Naive thymus-derived CD4-positive, alpha-beta T cell (primary cell): ENCODE measurements around the gene MGRN1. TPM values are rescaled to one million over a fixed set of nuclear protein-coding genes. Genes with fewer than 3 reads are reported as not detected.
A peak's percentile ranks its signal among the peaks of the same experiment; 100 is the strongest.

Experiments
- ATAC-seq: fragments of 150-1000 bp; cut with Tn5 transposase; 2 replicates; pipeline ENCODE4 v1.10.0; 2021; ENCODE audit warnings: mild to moderate bottlenecking, moderate library complexity
- CTCF ChIA-PET: fragments of 350-600 bp; sonication (Branson Sonifier 250); formaldehyde crosslinking; loops from one replicate; lab custom pipeline; 2021; ENCODE audit warnings: antibody characterized with exemption; lab: Charles Lee
- POLR2A ChIA-PET: fragments of 350-600 bp; sonication (Branson Sonifier 250); formaldehyde crosslinking; loops from one replicate; lab custom pipeline; 2021; ENCODE audit warnings: antibody characterized with exemption, inconsistent platforms; lab: Charles Lee
- DNase-seq, 9 donors: peaks; one replicate each; pipeline versions ENCODE4 v3.0.0 to v3.0.0-alpha.2; 2020 to 2022; ENCODE audit warnings: mixed read lengths in 1 of 9
- H3K27ac ChIP-seq: one replicate; pipeline ENCODE4 v1.7.0; 2013; ENCODE audit warnings: mild to moderate bottlenecking, low read depth, low read length, moderate library complexity
- H3K27me3 ChIP-seq, 2 donors: one replicate each; pipeline ENCODE4 v1.7.0; 2013; ENCODE audit warnings: low read length in 2 of 2, mild to moderate bottlenecking in 2 of 2, moderate library complexity in 2 of 2; ENCODE audit not compliant: control insufficient read depth in 2 of 2, insufficient read depth in 2 of 2
- H3K36me3 ChIP-seq, 3 experiments: 1 replicate in 2 of 3; 2 replicates in 1 of 3; pipeline ENCODE4 v1.7.0; 2013; ENCODE audit warnings: low read length in 3 of 3, mild to moderate bottlenecking in 3 of 3, moderate library complexity in 1 of 3; ENCODE audit not compliant: insufficient read depth in 3 of 3, control insufficient read depth in 2 of 3
- H3K4me1 ChIP-seq, 2 donors: one replicate each; pipeline ENCODE4 v1.7.0; 2013; ENCODE audit warnings: low read length in 2 of 2, mild to moderate bottlenecking in 2 of 2, moderate library complexity in 1 of 2; ENCODE audit not compliant: control insufficient read depth in 2 of 2, insufficient read depth in 2 of 2
- H3K4me3 ChIP-seq: 2 replicates; pipeline ENCODE4 v1.7.0; 2013; ENCODE audit warnings: mild to moderate bottlenecking, low read length
- H3K9me3 ChIP-seq, 3 experiments: 1 replicate in 2 of 3; 2 replicates in 1 of 3; pipeline ENCODE4 v1.7.0; 2013; ENCODE audit warnings: low read length in 3 of 3; ENCODE audit not compliant: control insufficient read depth in 2 of 3
- H3K27ac Mint-ChIP-seq, 9 donors: one replicate each; pipeline ENCODE4 v1.8.0; 2020 to 2022; ENCODE audit warnings: mixed read lengths in 9 of 9, mild to moderate bottlenecking in 8 of 9, moderate library complexity in 5 of 9, inconsistent platforms in 2 of 9
- H3K27me3 Mint-ChIP-seq, 5 donors: one replicate each; pipeline ENCODE4 v1.8.0; 2021 to 2022; ENCODE audit warnings: mixed read lengths in 5 of 5, mild to moderate bottlenecking in 1 of 5
- H3K36me3 Mint-ChIP-seq, 5 donors: one replicate each; pipeline ENCODE4 v1.8.0; 2020 to 2022; ENCODE audit warnings: mixed read lengths in 5 of 5, mild to moderate bottlenecking in 3 of 5, inconsistent platforms in 1 of 5
- H3K4me1 Mint-ChIP-seq, 7 donors: one replicate each; pipeline ENCODE4 v1.8.0; 2020 to 2022; ENCODE audit warnings: mixed read lengths in 7 of 7, mild to moderate bottlenecking in 3 of 7, inconsistent platforms in 1 of 7
- H3K4me3 Mint-ChIP-seq, 10 donors: one replicate each; pipeline ENCODE4 v1.8.0; 2020 to 2022; ENCODE audit warnings: mild to moderate bottlenecking in 10 of 10, mixed read lengths in 10 of 10, moderate library complexity in 6 of 10, inconsistent platforms in 2 of 10
- H3K9me3 Mint-ChIP-seq, 11 donors: one replicate each; pipeline ENCODE4 v1.8.0; 2020 to 2022; ENCODE audit warnings: mixed read lengths in 11 of 11, mild to moderate bottlenecking in 4 of 11, inconsistent platforms in 1 of 11, moderate library complexity in 1 of 11
- intact Hi-C, 2 donors: fragments of 100-400 bp; cut with micrococcal nuclease; formaldehyde crosslinking; loops; one replicate each; pipeline ENCODE4 v1.15.1; 2023
- polyA plus RNA-seq, 2 donors: library from polyadenylated mRNA; unstranded; fragments of 300-500 nt; fragmentation: Illumina TruSeq; gene quantifications; one replicate each; pipeline ENCODE4 v1.2.3, GENCODE V29; 2021
- total RNA-seq, 6 experiments: library from RNA in 5 of 6; stranded (reverse) in 5 of 6; gene quantifications; 1 replicate in 5 of 6; 2 replicates in 1 of 6; pipeline ENCODE4 v1.2.3 and lab custom pipeline; 2021 to 2026

Gene MGRN1
- total and polyA plus RNA-seq, 7 experiments from 2014 or later = 4.9 to 103 (median 71.1) TPM

DNA sequence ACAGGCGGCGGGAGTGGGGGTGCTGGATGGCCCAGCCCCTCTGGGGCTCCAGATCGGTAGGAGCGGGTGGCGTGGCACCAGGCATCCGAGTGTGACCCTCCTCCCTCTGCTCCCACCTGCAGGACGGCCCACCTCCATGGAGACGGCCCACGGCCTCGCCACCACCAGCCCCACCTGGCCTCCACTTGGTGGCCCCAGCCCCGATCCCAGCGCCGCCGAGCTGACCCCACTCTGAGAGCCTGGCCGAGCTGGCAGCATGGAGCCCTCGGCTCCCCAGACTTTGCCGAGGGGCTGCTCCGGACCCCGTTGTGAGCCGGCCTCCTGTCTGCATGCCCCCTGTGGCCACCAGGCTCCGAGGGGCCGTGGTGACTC is 64.0 kb downstream of the MGRN1 start:
- Mint-ChIP-seq H3K4me1 (peaks cover 0 to 16% (median 7%) of the 10 kb centered on the region in 7 donors), H3K27me3 (no peaks in the 10 kb centered on the region)

DNA sequence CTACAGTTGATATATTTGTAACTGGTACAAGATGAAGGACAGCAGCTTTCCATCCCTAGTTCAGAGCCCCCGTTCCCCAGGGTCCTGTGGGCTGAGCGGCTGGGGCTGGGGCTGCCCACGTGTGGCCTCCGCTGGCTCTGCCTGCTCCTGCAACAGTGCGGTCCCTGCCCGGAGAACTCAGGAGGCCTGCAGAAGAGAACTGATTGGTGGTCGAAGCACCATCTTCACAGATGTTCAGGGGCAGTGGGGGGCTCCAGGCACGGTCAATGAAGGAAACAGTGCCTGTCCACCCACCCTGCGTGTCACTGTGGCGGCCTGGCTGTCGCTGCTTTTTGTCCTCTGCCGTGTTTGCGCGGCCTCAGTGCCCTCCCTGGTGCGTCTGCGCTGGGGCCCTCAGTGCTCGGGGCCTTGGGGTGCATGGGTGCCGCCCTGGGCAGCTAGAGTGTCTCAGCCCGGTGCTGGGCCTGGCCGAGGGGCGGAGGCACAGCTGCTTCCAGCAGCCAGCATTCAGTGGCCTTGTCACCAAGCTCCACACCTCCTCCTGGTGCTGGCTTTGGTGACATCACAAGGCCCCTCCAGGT is 64.6 kb downstream of the MGRN1 start:
- DNase-seq (no peak), ATAC-seq (no peak)
- CTCF ChIA-PET = no interaction called here
- no peak overlapping the region for H3K27ac ChIP-seq
- H3K27me3 ChIP-seq = no peaks in the 10 kb centered on the region
- Mint-ChIP-seq H3K4me1 (peaks cover 0 to 16% (median 7%) of the 10 kb centered on the region in 7 donors), H3K4me3 (no peak overlapping the region), H3K27ac (no peak overlapping the region), H3K36me3 (peaks cover 0 to 3% (median 0%) of the 10 kb centered on the region in 5 donors), H3K27me3 (no peaks in the 10 kb centered on the region), H3K9me3 (no peaks in the 10 kb centered on the region)
- H3K9me3 ChIP-seq = no peaks in the 10 kb centered on the region
- H3K4me3 ChIP-seq = no peak overlapping the region
- H3K4me1 ChIP-seq = peaks cover 6 to 10% of the 10 kb centered on the region in 2 donors
- intact Hi-C loops = no loop called here
- peaks cover 0 to 66% (median 0%) of the 10 kb centered on the region in 3 experiments for H3K36me3 ChIP-seq
- POLR2A ChIA-PET = no interaction called here

More for the DNA sequence above, 64.0 kb downstream of the MGRN1 start:
- peaks cover 0 to 67% (median 0%) of the 10 kb centered on the region in 3 experiments for H3K36me3 ChIP-seq
- DNase-seq (no peak), ATAC-seq (no peak)
- Mint-ChIP-seq H3K4me3 (no peak overlapping the region), H3K36me3 (peaks cover 0 to 3% (median 0%) of the 10 kb centered on the region in 5 donors), H3K27ac (no peak overlapping the region), H3K9me3 (no peaks in the 10 kb centered on the region)
- POLR2A ChIA-PET = no interaction called here
- intact Hi-C loops = no loop called here
- CTCF ChIA-PET = no interaction called here
- H3K4me1 ChIP-seq = peaks cover 6 to 10% of the 10 kb centered on the region in 2 donors
- no peak overlapping the region for H3K4me3 ChIP-seq
- no peaks in the 10 kb centered on the region for H3K9me3 ChIP-seq
- H3K27me3 ChIP-seq = no peaks in the 10 kb centered on the region
- H3K27ac ChIP-seq = no peak overlapping the region

DNA sequence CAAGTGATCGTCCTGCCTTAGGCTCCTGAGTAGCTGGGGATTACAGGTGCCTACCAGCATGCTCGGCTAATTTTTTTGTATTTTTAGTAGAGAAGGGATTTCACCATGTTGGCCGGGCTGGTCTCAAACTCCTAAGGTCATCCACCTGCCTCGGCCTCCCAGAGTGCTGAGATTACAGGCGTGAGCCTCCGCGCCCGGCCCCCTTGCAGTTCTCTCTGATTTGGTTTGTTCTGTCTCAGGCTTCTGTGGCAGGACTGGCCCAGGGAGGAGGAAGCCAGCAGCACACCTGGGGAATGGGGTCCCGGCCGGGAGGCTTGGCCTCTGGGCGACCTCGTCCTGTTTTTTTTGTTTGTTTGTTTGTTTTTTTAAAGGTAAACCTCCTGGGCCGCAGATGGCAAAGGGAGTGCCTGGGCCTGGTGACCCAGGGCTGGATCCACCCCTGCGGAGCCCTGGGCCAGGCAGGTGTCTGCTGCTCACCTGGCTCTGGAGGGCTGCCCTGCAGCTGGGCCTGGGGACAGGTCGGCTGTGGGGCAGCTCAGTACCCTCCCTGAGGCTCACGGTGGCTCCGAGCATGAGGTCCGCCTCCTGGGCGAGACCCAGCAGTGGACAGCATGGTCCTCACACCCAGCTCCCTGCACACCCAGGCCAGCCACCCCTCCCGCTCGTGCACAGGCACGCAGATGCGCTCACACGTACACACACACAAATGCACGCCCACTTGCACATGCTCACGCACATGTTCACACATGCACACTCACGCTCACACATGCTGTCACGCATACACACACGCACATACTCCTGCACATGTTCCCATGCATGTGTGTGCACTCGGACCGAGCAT is 65.5 kb downstream of the MGRN1 start:
- intact Hi-C loops = loop anchor here in 1 of 2 donors (10.0 kb wide), 2 partner anchors 265 to 335 kb away; partner anchors contain the start of genes PAM16 and SEC14L5
- no peaks in the 10 kb centered on the region for H3K9me3 Mint-ChIP-seq
- ATAC-seq (no peak), DNase-seq (no peak)
- H3K4me3 Mint-ChIP-seq = peak overlapping the region in 1 of 10 donors; percentile 39
- peaks cover 0 to 3% (median 0%) of the 10 kb centered on the region in 5 donors for H3K36me3 Mint-ChIP-seq
- no peaks in the 10 kb centered on the region for H3K27me3 ChIP-seq
- peaks cover 13 to 14% of the 10 kb centered on the region in 2 donors for H3K4me1 ChIP-seq
- no peaks in the 10 kb centered on the region for H3K9me3 ChIP-seq
- H3K27ac Mint-ChIP-seq = peak overlapping the region in 3 of 9 donors; percentile 31 to 55 (median 39)
- ChIA-PET CTCF (interaction anchor here (0.6 kb wide), 1 partner anchor 49 kb away, joined by 3 read pairs; no protein-coding TSS in a partner anchor), POLR2A (interaction anchor here (0.5 kb wide), 1 partner anchor 1617 kb away, joined by 3 read pairs; no protein-coding TSS in a partner anchor)
- peaks cover under 1 to 18% (median 8%) of the 10 kb centered on the region in 7 donors for H3K4me1 Mint-ChIP-seq
- H3K27me3 Mint-ChIP-seq = no peaks in the 10 kb centered on the region
- no peak overlapping the region for H3K4me3 ChIP-seq
- H3K27ac ChIP-seq = no peak overlapping the region
- peaks cover 0 to 61% (median 0%) of the 10 kb centered on the region in 3 experiments for H3K36me3 ChIP-seq

DNA sequence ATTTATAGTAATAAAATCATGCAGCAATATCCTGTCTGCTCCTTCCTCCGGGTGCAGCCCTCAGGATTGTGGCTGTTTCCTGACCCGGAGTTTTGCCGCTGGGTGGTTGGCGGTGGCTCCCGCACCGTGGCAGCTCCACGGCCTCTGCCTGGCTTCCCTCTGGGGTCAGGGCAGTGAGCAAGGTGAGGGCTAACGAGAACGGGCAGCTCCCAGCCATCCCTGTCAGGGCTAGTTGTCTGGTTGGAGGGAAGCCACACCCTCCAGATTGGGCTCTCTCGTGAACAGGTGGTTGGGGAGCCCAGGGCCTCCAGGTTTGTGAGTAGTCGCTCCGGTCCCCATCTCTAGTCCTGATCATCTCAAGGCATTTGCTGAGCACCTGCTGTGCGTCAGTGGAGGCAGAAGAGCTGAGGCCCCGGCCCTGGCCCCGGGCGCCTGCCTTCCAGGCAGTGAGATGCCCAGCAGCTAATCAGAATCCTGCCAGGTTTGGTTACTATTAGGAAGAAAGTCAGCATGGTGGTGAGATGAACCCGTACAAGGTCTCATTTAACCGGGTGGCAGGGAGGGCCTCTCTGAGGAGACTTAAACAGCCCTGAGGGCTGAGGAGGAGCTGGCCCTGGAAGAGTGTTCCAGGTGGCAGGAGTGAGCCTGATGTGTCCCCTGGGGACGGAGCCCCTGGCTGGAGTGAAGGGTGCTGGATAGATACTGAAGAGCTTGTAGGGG is 66.5 kb downstream of the MGRN1 start:
- DNase-seq (no peak), ATAC-seq (no peak)
- H3K27me3 ChIP-seq = no peaks in the 10 kb centered on the region
- Mint-ChIP-seq H3K9me3 (no peaks in the 10 kb centered on the region), H3K4me3 (peak overlapping the region in 9 of 10 donors; percentile 34 to 80 (median 66)), H3K4me1 (peaks cover 8 to 23% (median 14%) of the 10 kb centered on the region in 7 donors), H3K27ac (peak overlapping the region in 6 of 9 donors; percentile 60 to 86 (median 76)), H3K36me3 (peaks cover 0 to 3% (median 0%) of the 10 kb centered on the region in 5 donors), H3K27me3 (no peaks in the 10 kb centered on the region)
- ChIA-PET POLR2A (interaction anchor here (0.5 to 0.9 kb wide), 3 partner anchors 34 to 1618 kb away, joined by 3 read pairs; no protein-coding TSS in a partner anchor), CTCF (interaction anchor here (0.9 to 1.0 kb wide), 2 partner anchors 41 to 268 kb away, joined by 3 read pairs; no protein-coding TSS in a partner anchor)
- no peak overlapping the region for H3K4me3 ChIP-seq
- no peak overlapping the region for H3K27ac ChIP-seq
- intact Hi-C loops = loop anchor here in 1 of 2 donors (10.0 kb wide), 2 partner anchors 264 to 336 kb away; partner anchors contain the start of genes PAM16 and SEC14L5
- H3K9me3 ChIP-seq = no peaks in the 10 kb centered on the region
- peaks cover 0 to 61% (median under 1%) of the 10 kb centered on the region in 3 experiments for H3K36me3 ChIP-seq
- peaks cover 14% of the 10 kb centered on the region in 2 donors for H3K4me1 ChIP-seq

DNA sequence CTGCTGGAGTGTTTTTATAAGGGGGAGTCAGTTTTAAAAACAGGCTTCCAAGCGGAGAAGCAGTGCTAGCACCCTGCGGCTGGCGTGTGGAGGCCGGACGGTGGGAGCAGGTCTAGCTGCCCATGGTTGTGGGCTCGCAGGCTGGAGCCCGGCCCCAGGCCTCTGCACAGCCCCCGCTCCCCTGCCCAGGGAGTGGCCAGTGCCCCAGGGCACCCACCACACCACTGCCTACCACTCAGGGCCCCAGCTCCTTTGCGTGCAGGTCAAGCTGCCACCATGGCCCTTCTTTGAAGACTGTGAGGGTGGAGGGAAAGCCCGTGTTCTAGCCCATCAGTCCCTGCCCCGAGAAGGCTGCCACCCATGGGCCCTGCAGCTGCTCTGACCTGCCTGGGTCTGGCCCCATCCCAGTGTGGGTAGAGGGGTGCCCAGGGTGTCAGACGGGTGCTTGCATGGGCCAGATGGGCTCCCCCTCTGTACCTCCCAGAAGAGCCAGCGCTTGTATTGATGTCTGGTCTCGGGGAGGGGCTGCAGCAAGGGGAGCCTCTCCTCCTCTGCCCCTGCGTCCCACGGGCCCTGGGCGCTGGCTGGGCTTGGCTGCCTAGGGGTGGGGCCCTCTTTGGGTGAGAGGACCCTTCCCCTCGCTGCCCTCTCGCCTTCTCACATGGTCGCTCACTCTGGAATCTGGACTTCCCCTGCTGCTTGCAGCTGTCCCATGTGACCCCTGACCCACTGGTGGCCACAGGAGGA is 67.2 kb downstream of the MGRN1 start:
- DNase-seq (no peak), ATAC-seq (no peak)
- Histone ChIP-seq H3K9me3 (no peaks in the 10 kb centered on the region), H3K27me3 (no peaks in the 10 kb centered on the region), H3K4me1 (peaks cover 14% of the 10 kb centered on the region in 2 donors), H3K27ac (peak overlapping the region; percentile 72), H3K36me3 (peaks cover 0 to 60% (median 7%) of the 10 kb centered on the region in 3 experiments), H3K4me3 (no peak overlapping the region)
- Mint-ChIP-seq H3K4me3 (peak overlapping the region; percentile 28 to 87 (median 66)), H3K27me3 (no peaks in the 10 kb centered on the region), H3K4me1 (peaks cover 8 to 23% (median 14%) of the 10 kb centered on the region in 7 donors), H3K27ac (peak overlapping the region in 7 of 9 donors; percentile 60 to 93 (median 88)), H3K9me3 (no peaks in the 10 kb centered on the region), H3K36me3 (peaks cover 0 to 3% (median 0%) of the 10 kb centered on the region in 5 donors)
- intact Hi-C loops = loop anchor here (2.0 to 10.0 kb wide), 8 partner anchors 15 to 337 kb away; partner anchors contain the start of genes CORO7 (in 1 of the 2), MGRN1 (in 1 of the 2), PAM16 (in 1 of the 2) and SEC14L5 (in 1 of the 2)
- ChIA-PET POLR2A (interaction anchor here (0.5 to 3.3 kb wide), 7 partner anchors 15 to 227 kb away, joined by 3 to 28 read pairs (median 9); partner anchors contain the start of genes ANKS3, DNAAF8 and MGRN1), CTCF (interaction anchor here (0.9 to 1.3 kb wide), 3 partner anchors 42 to 268 kb away, joined by 3 to 6 read pairs (median 3); partner anchors contain the start of gene MGRN1)
